Gastroesophageal sphincter (tissue), 4 donors: ENCODE measurements around the gene PAXX. TPM values are rescaled to one million over a fixed set of nuclear protein-coding genes. Genes with fewer than 3 reads are reported as not detected.
A peak's percentile ranks its signal among the peaks of the same experiment; 100 is the strongest.

Experiments
- ATAC-seq: fragments of 150-250 bp; one replicate; pipeline ENCODE4 v1.9.1; 2016; ENCODE audit warnings: mild to moderate bottlenecking, moderate library complexity
- H3K27ac ChIP-seq, 4 donors: fragments of 200-600 bp; sonication (generic) in 3 of 4; 1 replicate in 3 of 4; 2 replicates in 1 of 4; pipeline ENCODE4 v1.5.1; 2016 to 2019
- H3K27me3 ChIP-seq: fragments of 200-600 bp; sonication (generic); one replicate; pipeline ENCODE4 v1.5.1; 2019
- H3K36me3 ChIP-seq, 2 donors: fragments of 200-600 bp; sonication (generic); one replicate each; pipeline ENCODE4 v1.5.1; 2019; ENCODE audit warnings: control low read depth in 1 of 2
- H3K4me1 ChIP-seq, 3 donors: fragments of 200-600 bp; sonication (generic); 1 replicate in 2 of 3; 2 replicates in 1 of 3; pipeline ENCODE4 v1.5.1; 2016 to 2019; ENCODE audit warnings: control low read depth in 2 of 3
- H3K4me3 ChIP-seq, 2 donors: fragments of 200-600 bp; sonication (generic); one replicate each; pipeline ENCODE4 v1.5.1; 2019; ENCODE audit warnings: mild to moderate bottlenecking in 1 of 2, moderate library complexity in 1 of 2
- H3K9me3 ChIP-seq, 3 donors: fragments of 200-600 bp; sonication (generic); one replicate each; pipeline ENCODE4 v1.5.1; 2017 to 2019; ENCODE audit warnings: control low read depth in 2 of 3
- EP300 ChIP-seq: sonication (generic); formaldehyde crosslinking; IDR thresholded peaks from one replicate; pipeline ENCODE4 v1.6.1; 2017; ENCODE audit warnings: antibody characterized with exemption, mild to moderate bottlenecking
- POLR2A ChIP-seq, 2 donors: fragments of 450-650 bp; IDR thresholded peaks; one replicate each; pipeline ENCODE4 v1.6.1; 2017; ENCODE audit warnings: antibody characterized with exemption in 2 of 2, mild to moderate bottlenecking in 2 of 2, moderate library complexity in 1 of 2
- POLR2AphosphoS5 ChIP-seq: sonication (generic); formaldehyde crosslinking; IDR thresholded peaks from one replicate; pipeline ENCODE4 v1.6.1; 2017; ENCODE audit warnings: antibody characterized with exemption
- WGBS, 2 donors: methylation state at CpG; one replicate each; pipeline ENCODE4 v1.1.5; 2018; ENCODE audit warnings: low coverage in 1 of 2; 5-methylcytosine and 5-hydroxymethylcytosine counted together
- total RNA-seq, 4 donors: library from RNA; depleted of rRNA; stranded (reverse); fragments of >200 nt; gene quantifications; one replicate each; pipeline ENCODE4 v1.1.0, GENCODE V29; 2016
- TF ChIP-seq, protein P1 (sequence below), 4 experiments: fragments of 200-600 bp in 2 of 4; fragments of 450-650 bp in 2 of 4; sonication (generic) in 1 of 4; IDR thresholded peaks; one replicate each; pipeline ENCODE4 v1.5.1; 2017 to 2019; ENCODE audit warnings: antibody characterized with exemption in 4 of 4, mild to moderate bottlenecking in 2 of 4, moderate library complexity in 2 of 4

PAXX gene
- total RNA-seq, 4 donors from 2014 or later = 24.2 to 42.6 (median 36.1) TPM

DNA sequence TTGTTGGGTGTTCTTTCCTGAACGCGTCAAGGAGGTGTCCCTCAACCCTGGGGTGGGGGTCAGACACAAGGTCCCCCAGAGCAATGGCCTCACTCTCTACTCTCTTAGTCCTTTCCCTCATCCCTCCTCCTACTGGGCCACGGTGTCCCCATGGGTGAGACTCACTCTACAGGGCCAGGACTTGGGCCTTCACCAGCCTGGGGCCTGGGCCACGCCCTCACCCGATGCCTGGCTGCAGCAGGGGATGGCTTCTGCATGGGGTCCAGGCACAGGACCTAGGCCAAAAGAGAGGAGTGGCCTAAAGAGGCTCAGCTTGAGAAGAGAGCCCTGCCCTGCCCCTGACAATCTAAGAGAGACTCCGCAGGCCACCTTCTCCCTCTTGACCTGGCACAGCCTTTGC lies 34.3 kb upstream of the PAXX start:
- Histone ChIP-seq H3K36me3 (no peaks in the 10 kb centered on the region), H3K27ac (no peak overlapping the region)
- WGBS, 2 donors = 92% methylated on average over 2 of the region's 6 CpGs; no CpG with 5 or more reads in 1 of the 2 donors

DNA sequence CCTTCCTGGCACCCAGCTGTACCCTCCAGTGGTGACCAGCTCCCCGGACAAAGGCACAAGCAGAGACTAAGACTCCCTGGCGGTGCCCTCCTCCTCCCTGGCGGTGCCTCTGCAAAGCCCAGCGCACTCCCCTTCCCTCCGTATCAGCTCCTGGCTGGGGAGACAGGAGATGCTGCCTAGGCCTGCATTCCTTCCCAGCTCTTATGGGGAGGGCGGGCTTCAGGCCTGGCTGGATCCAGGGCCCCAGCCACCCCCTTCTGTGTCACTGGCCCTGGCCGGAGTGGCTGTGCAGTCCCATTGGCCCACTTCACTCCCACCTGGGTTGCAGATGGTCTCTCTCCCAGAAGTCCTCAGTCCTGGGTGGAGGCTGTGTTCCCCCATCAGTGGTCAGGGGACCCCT lies 33.7 kb upstream of the PAXX start:
- Histone ChIP-seq H3K27ac (no peak overlapping the region), H3K27me3 (peaks cover 12% of the 10 kb centered on the region), H3K4me3 (no peak overlapping the region), H3K9me3 (no peaks in the 10 kb centered on the region), H3K4me1 (peaks cover 0 to 3% (median 0%) of the 10 kb centered on the region in 3 donors), H3K36me3 (no peaks in the 10 kb centered on the region)
- ATAC-seq = no peak
- 91% methylated on average over 5 of the region's 7 CpGs; no CpG with 5 or more reads in 1 of the 2 donors for WGBS, 2 donors
- TF ChIP-seq, protein P1, sequence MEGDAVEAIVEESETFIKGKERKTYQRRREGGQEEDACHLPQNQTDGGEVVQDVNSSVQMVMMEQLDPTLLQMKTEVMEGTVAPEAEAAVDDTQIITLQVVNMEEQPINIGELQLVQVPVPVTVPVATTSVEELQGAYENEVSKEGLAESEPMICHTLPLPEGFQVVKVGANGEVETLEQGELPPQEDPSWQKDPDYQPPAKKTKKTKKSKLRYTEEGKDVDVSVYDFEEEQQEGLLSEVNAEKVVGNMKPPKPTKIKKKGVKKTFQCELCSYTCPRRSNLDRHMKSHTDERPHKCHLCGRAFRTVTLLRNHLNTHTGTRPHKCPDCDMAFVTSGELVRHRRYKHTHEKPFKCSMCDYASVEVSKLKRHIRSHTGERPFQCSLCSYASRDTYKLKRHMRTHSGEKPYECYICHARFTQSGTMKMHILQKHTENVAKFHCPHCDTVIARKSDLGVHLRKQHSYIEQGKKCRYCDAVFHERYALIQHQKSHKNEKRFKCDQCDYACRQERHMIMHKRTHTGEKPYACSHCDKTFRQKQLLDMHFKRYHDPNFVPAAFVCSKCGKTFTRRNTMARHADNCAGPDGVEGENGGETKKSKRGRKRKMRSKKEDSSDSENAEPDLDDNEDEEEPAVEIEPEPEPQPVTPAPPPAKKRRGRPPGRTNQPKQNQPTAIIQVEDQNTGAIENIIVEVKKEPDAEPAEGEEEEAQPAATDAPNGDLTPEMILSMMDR (IDR thresholded peaks at IDR 0.05) = no peak
- no peak for TF ChIP-seq POLR2A (IDR thresholded peaks at IDR 0.05)
- TF ChIP-seq EP300 = no peak
- no peak for TF ChIP-seq POLR2AphosphoS5

More for the DNA sequence above, 34.3 kb upstream of the PAXX start:
- Histone ChIP-seq H3K4me3 (no peak overlapping the region), H3K27me3 (peaks cover 12% of the 10 kb centered on the region), H3K9me3 (no peaks in the 10 kb centered on the region), H3K4me1 (peaks cover 0 to 3% (median 0%) of the 10 kb centered on the region in 3 donors)
- TF ChIP-seq EP300 (no peak), POLR2AphosphoS5 (no peak), POLR2A (IDR thresholded peaks at IDR 0.05) (no peak)
- TF ChIP-seq, protein P1 (IDR thresholded peaks at IDR 0.05) = no peak
- ATAC-seq = no peak

DNA sequence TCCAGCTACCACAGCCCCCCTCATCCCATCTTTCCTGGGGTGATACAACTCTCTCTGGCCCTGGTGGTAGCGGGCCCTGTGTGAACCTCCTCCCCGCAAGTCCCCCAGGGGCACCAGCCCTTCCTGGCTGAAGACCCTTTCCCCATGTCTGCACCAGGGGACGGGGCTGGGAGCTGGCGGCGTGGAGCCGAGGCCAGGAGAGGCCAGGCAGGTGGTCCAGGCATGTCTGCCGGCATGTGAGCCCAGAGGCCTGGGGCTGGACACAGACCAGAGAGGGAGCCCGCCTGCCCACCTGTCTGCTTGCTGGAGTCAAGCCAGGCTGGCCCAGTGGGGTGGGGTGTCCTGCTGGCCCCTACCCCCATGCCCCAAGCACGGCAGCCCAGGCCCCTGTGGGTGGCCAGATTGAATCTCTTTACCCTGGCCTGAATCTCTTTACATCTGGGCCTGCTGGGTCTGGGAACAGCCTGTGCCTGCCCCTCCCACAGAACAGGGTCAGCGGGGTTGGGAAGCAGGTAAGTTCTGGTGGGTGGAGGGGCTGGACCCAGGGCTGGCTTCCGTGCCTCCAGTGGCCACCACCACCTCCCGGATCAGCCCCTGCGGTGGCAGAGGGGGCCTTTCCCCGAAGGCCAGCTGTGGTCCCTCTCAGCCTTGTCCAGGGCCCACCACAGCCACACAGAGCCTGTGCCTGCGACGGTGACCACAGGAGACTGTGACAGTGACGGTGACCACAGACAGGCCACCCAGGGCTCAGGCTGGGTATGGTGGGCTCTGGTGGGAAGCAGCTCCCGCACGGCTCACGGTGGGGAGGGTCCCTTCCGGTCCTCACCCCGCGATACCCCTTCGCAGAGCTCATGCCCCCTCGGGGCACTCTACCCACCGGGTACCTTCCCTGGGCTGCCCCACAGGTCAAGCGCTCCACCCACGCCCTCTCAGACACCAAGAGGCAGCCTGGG lies 33.0 kb upstream of the PAXX start:
- WGBS, 2 donors = 60 to 100% methylated on average over 2 to 4 of the region's 28 CpGs
- Histone ChIP-seq H3K9me3 (no peaks in the 10 kb centered on the region), H3K4me1 (peaks cover 0 to 3% (median 0%) of the 10 kb centered on the region in 3 donors), H3K36me3 (no peaks in the 10 kb centered on the region), H3K4me3 (no peak overlapping the region), H3K27me3 (peaks cover 12% of the 10 kb centered on the region), H3K27ac (no peak overlapping the region)
- ATAC-seq = no peak
- TF ChIP-seq EP300 = no peak
- no peak for TF ChIP-seq POLR2A (IDR thresholded peaks at IDR 0.05)
- TF ChIP-seq POLR2AphosphoS5 = no peak
- TF ChIP-seq, protein P1 (IDR thresholded peaks at IDR 0.05) = no peak

DNA sequence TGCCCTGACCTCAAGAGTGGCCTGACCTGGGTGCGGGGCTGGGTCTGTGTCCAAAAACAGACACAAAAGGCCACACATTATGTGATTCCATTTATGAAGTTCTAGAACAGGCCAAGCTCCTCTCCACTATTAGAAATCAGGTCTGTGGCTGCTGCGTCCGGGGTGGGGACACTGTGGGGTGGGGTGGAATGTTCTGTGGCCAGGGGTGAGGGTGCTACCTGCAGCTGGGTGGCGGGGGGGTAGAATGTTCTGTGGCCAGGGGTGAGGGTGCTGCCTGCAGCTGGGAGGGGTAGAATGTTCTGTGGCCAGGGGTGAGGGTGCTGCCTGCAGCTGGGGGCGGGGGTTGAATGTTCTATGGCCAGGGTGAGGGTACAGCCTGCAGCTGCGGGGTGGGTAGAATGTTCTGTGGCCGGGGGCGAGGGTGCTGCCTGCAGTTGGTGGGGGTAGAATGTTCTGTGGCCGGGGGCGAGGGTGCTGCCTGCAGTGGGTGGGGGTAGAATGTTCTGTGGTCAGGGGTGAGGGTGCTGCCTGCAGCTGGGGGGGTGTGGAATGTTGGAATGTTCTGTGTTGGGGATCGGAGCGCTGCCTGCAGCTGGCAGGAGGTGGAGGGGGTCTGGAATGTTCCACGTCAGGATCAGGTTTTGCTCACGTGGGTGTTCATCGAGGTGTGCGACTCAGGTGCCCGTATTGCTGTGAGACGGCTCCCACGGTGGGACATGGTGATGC lies 31.8 kb upstream of the PAXX start:
- Histone ChIP-seq H3K36me3 (no peaks in the 10 kb centered on the region), H3K27me3 (peaks cover 16% of the 10 kb centered on the region), H3K9me3 (no peaks in the 10 kb centered on the region), H3K4me3 (no peak overlapping the region), H3K27ac (no peak overlapping the region), H3K4me1 (peaks cover 0 to 3% (median 0%) of the 10 kb centered on the region in 3 donors)
- ATAC-seq = no peak
- TF ChIP-seq POLR2A (IDR thresholded peaks at IDR 0.05) = no peak
- 73% methylated on average over 4 of the region's 19 CpGs; no CpG with 5 or more reads in 1 of the 2 donors for WGBS, 2 donors

DNA sequence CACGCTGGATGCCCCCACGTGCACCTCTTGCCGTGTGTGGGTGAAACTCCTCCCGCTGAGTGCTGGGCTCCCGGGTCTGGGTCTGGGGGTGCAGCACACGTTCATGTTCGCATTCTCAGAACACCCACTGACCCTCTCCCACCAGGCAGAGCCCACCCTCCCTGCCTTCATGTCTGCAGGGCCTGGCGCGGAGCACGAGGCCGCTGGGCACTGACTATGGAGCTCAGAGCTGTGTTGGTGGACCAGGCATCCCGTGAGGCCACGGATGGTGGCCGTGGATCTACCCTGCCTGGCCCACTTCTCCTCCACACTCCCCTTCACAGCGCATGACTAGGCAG lies 31.3 kb upstream of the PAXX start:
- peak; percentile 2 for ATAC-seq

More for the DNA sequence above, 31.3 kb upstream of the PAXX start:
- peaks cover 21% of the 10 kb centered on the region for H3K27me3 ChIP-seq
- H3K4me3 ChIP-seq = no peak overlapping the region
- H3K9me3 ChIP-seq = no peaks in the 10 kb centered on the region
- peaks cover 0 to 4% (median 2%) of the 10 kb centered on the region in 3 donors for H3K4me1 ChIP-seq
- no peak overlapping the region for H3K27ac ChIP-seq
- 100% methylated on average over 1 of the region's 15 CpGs; no CpG with 5 or more reads in 1 of the 2 donors for WGBS, 2 donors
- H3K36me3 ChIP-seq = no peaks in the 10 kb centered on the region
- TF ChIP-seq POLR2AphosphoS5 (no peak), EP300 (no peak), POLR2A (IDR thresholded peaks at IDR 0.05) (no peak)
- TF ChIP-seq, protein P1 (IDR thresholded peaks at IDR 0.05) = no peak
